Mucosa of descending colon (tissue), 3 donors: ENCODE data around the gene MAN1C1. TPM values are rescaled to one million over a fixed set of nuclear protein-coding genes. Genes with fewer than 3 reads are reported as not detected.

Source experiments
- ATAC-seq: fragments of 200-7000 bp; cut with Tn5 transposase; one replicate; pipeline ENCODE4 v1.9.1; 2020; ENCODE audit warnings: mild to moderate bottlenecking, moderate library complexity
- DNase-seq, 3 donors: peaks; one replicate each; pipeline ENCODE4 v3.0.0-alpha.2; 2020
- H3K36me3 ChIP-seq: fragments of 200-600 bp; one replicate; pipeline ENCODE4 v1.8.0; 2021; ENCODE audit warnings: low read depth, mild to moderate bottlenecking
- H3K4me1 ChIP-seq: fragments of 200-600 bp; one replicate; pipeline ENCODE4 v1.8.0; 2021; ENCODE audit warnings: low read depth, mild to moderate bottlenecking
- H3K4me3 ChIP-seq: fragments of 200-600 bp; one replicate; pipeline ENCODE4 v1.8.0; 2021; ENCODE audit warnings: mild to moderate bottlenecking
- H3K9me3 ChIP-seq: fragments of 200-600 bp; one replicate; pipeline ENCODE4 v1.8.0; 2021; ENCODE audit warnings: mild to moderate bottlenecking
- intact Hi-C, 2 donors: fragments of 100-400 bp; cut with DNase I in 1 of 2; cut with micrococcal nuclease in 1 of 2; formaldehyde crosslinking; loops; one replicate each; pipeline versions ENCODE4 v1.11.0 to v1.11.1; 2022; cut with DNase I, micrococcal nuclease
- total RNA-seq, 3 donors: library from RNA; stranded (reverse); fragmentation: NEBNext Ultra II Directional in 2 of 3; extraction: Animal tissue kit (Norgen Biotek cat#: 25700) in 2 of 3; gene quantifications; one replicate each; pipeline versions ENCODE4 v1.2.1 to v1.2.4, GENCODE V29; 2021 to 2023
- TF ChIP-seq, protein P1 (sequence below): fragments of 200-600 bp; IDR thresholded peaks from one replicate; pipeline ENCODE4 v1.8.0; 2022; ENCODE audit warnings: antibody characterized with exemption, mild to moderate bottlenecking
- donor health status: DM: no; HTN: no; CAD: no; lungs with moderate emphysema.
- donor health status: DM: no; HTN: no; CAD: no.
- donor health status: DM: no; HTN: yes; CAD: no.

MAN1C1 gene
- total RNA-seq, 3 donors from 2014 or later = 2.5 to 22.0 (median 6.1) TPM

DNA sequence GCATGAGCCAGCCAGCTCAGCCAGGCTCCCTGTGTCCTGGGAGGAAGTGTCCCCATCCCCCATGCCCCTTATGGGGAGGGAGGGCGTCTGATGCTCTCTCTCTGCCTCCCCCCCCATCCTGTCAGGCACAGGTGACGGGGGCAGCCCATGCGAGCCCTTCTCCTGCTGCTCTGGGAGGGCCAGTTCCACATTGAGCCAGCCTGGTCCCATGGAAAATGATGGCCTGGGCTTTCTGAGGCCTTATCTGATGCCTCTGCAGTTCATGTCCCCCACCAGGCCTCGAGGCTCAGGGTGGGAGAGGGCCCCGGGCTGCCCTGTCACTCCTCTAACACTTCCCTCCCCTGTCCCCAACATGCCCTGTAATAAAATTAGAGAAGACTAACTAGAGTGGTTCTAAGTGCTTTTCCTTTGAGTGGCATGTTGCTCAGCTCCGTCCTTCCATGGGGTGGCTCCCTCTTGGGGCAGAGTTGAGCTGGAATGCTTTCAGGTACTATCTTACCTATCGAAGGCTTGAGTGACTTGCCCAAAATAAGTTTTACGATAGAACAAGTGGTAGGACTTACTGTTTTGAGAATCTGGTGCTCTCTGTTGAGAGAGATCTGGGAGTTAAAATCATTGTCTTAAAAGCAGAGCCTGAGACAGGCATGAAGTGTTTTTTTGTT lies 201.4 kb downstream of the MAN1C1 start:
- Histone ChIP-seq H3K36me3 (no peaks in the 10 kb centered on the region), H3K4me1 (peaks cover 30% of the 10 kb centered on the region), H3K9me3 (no peaks in the 10 kb centered on the region), H3K4me3 (no peak overlapping the region)
- intact Hi-C loops = no loop called here
- ATAC-seq (no peak), DNase-seq (no peak)
- TF ChIP-seq, protein P1, sequence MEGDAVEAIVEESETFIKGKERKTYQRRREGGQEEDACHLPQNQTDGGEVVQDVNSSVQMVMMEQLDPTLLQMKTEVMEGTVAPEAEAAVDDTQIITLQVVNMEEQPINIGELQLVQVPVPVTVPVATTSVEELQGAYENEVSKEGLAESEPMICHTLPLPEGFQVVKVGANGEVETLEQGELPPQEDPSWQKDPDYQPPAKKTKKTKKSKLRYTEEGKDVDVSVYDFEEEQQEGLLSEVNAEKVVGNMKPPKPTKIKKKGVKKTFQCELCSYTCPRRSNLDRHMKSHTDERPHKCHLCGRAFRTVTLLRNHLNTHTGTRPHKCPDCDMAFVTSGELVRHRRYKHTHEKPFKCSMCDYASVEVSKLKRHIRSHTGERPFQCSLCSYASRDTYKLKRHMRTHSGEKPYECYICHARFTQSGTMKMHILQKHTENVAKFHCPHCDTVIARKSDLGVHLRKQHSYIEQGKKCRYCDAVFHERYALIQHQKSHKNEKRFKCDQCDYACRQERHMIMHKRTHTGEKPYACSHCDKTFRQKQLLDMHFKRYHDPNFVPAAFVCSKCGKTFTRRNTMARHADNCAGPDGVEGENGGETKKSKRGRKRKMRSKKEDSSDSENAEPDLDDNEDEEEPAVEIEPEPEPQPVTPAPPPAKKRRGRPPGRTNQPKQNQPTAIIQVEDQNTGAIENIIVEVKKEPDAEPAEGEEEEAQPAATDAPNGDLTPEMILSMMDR = peak; percentile 11

DNA sequence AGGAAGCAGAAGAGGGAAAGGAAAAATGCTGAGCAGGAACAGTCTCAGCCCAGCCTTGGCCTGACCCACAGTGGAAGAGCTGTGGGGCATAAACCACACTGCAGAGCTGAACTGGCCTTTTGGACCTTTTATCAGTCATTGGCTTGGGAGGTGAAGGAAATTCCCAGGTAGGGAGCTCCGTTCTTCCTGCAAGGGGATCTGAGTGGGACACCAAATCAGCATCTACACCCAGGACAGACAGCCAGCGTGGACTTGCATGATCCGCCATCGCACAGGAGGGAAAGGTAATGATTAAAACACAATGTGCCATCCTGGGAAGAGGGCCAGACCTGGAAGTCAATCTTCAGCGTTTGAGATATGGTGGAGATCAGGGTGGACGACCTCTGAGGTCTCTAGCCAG lies 202.0 kb downstream of the MAN1C1 start:
- Histone ChIP-seq H3K4me1 (peaks cover 30% of the 10 kb centered on the region), H3K9me3 (no peaks in the 10 kb centered on the region), H3K36me3 (no peaks in the 10 kb centered on the region), H3K4me3 (no peak overlapping the region)
- intact Hi-C loops = no loop called here
- TF ChIP-seq, protein P1 = no peak
- ATAC-seq (peak; percentile 17), DNase-seq (no peak)

DNA sequence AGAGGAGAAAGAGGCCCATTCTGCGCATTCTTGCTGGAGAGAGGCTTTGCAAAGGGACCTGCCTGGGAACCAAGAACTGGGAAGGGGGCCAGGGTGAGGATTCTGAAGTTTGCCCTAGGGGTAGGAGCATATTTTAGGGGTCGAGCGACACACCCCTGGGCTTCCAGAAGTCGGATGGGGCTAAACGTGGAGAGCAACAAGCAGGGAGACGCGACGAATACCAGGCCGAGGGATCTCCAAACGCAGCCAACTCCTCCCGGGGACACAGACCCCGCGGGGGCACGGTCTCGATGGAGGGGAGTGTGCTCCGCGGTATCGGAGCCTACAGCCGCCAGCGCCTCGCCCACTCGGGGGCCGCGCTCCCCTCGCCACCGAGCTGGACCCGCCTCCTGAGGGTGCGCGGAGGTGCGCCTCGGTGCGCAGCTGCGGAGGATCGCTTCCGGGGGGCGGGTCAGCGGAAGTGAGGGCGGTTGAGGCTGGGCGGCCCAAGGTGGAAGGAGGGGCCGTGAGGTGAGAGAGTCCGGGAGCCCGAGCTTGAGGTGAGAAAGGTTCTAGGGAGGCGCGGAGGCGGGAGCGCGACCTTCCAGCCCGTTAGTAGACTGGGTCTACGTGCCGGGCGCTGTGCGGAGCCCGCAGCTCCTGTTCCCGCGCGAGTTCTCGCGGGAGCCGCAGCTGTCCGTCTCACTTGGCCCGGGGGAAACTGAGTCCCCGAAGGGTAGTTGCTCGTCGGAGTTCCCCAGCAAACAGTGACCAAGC lies 203.1 kb downstream of the MAN1C1 start, which contains the start of gene MTFR1L:
Gene MTFR1L, plus strand, starts transcription at position 464 of the 756 bp plus-strand sequence. CDS start 3,151 bp downstream, outside the sequence.
- intact Hi-C loops = no loop called here
- Histone ChIP-seq H3K36me3 (no peaks in the 10 kb centered on the region), H3K4me1 (peaks cover 30% of the 10 kb centered on the region), H3K9me3 (no peaks in the 10 kb centered on the region), H3K4me3 (peak within 1 kb of the TSS; percentile 62)
- ATAC-seq (peak; percentile 92), DNase-seq (peak; percentile 95 to 96 (median 96))
- TF ChIP-seq, protein P1 = no peak

DNA sequence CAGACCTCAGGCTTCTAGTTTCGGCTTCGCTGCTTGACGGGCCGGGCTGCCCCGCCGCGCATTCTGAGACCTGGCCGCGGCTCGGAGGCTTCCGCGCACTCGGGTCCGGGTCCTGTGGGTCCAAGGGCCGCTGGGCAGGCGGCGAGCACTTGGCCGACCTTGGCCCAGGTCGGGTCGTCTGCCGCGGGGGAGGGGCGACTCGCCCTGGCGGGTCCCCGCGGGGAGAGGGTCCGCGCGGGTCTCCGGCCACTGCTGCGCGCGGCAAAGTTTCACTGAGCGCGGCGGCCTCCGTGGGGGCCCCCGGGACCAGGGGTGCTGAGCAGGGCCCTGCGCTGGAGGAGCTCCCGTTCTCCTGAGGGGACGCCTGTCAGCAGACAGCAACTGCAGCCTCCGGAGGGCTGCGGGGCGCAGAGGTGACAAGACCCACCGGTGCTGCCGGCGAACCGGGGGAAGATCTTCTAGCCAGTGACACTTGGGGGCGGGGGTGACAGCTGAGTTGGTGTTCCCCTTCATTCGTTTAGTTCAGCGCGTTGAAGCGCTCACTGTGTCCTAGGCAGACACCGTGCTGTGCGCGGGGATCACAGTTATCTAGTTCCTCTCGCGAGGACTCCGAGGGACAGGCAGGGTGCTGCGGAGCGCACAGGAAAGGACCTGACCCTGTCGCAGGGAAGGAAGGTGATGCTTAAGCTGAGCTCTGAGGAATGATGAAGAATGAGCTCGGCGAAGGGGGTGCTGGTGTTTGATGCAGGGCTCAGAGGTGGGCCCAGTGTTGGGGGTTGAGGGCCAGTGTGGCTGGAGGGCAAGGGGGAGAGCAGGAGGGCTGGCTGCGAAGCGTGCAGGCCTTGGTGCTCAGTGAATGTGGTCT lies 203.9 kb downstream of the MAN1C1 start:
- H3K4me1 ChIP-seq = peaks cover 30% of the 10 kb centered on the region
- peak; percentile 78 to 83 (median 80) for DNase-seq
- peak overlapping the region; percentile 62 for H3K4me3 ChIP-seq
- ATAC-seq = peak; percentile 71
- H3K9me3 ChIP-seq = no peaks in the 10 kb centered on the region
- TF ChIP-seq, protein P1 = no peak
- intact Hi-C loops = no loop called here
- H3K36me3 ChIP-seq = no peaks in the 10 kb centered on the region

DNA sequence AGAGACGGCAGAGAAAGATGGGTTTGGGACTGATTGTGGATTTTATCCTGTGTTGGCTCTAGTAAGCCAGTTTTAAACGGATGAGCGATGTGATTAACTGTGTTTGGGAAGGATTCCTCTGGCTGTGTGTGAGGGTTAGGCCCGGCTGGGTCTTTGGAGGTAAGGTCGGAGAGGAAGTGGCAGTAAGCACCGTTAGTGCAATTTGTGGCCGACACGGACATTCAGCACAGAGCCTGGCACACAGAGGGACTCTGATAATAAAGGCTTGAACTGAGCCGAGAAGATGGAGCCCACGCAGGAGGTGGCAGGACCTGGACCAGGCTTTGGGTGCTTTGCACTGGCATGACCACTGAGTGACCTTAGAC lies 204.5 kb downstream of the MAN1C1 start:
- intact Hi-C loops = no loop called here
- Histone ChIP-seq H3K4me3 (no peak overlapping the region), H3K9me3 (no peaks in the 10 kb centered on the region), H3K36me3 (no peaks in the 10 kb centered on the region), H3K4me1 (peaks cover 30% of the 10 kb centered on the region)
- DNase-seq (no peak), ATAC-seq (no peak)
- TF ChIP-seq, protein P1 = no peak
